ENCODE results near the gene LYVE1.

LYVE1 gene

GRCh38 chr11:10522276-10522675, 46.2 kb downstream of the LYVE1 start:
- DNase-seq (ENCODE audit: low spot score): no peak

GRCh38 chr11:10520562-10520961, 47.9 kb downstream of the LYVE1 start:
- DNase-seq (ENCODE audit: low spot score): no peak

GRCh38 chr11:10519630-10520029, 48.8 kb downstream of the LYVE1 start:
- no peak for DNase-seq (ENCODE audit: low spot score)

DNA sequence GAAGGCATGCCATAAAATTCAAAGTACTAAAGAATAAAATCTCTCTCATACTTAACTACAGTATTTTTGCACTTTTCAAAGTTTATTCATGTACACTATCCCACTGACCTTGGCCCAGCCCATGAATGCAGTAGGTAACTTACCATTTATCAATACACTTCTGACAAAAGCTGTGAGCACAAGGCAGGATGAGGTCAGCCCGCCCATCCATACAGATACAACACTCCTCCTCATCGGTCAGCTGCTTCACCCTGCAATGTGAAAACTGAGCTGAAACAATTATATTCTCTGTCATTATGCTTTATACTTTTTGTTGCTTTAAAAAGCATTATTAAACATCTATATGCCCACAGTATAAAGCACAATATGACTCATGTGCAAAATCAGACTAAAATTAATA, 49.6 kb downstream of the LYVE1 start:
- no peak for DNase-seq (ENCODE audit: low spot score)

DNA sequence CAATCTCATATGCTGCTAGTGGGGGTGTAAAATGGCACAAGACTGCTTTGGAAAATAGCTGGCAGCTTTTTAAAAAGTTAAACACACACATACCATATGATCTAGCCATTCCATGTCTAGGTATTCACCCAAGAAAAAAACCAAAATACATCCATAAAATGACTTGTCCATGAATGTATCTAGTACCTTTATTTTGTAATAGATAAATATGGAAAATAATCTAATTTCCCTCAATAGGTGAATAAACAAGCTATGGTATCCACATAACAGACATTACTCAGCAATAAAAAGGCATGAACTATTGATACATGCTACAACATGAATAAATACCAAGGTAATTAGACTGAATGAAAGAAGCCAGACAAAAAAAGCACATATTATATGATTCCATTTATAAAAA, 50.3 kb downstream of the LYVE1 start:
- no peak for DNase-seq (ENCODE audit: low spot score)

DNA sequence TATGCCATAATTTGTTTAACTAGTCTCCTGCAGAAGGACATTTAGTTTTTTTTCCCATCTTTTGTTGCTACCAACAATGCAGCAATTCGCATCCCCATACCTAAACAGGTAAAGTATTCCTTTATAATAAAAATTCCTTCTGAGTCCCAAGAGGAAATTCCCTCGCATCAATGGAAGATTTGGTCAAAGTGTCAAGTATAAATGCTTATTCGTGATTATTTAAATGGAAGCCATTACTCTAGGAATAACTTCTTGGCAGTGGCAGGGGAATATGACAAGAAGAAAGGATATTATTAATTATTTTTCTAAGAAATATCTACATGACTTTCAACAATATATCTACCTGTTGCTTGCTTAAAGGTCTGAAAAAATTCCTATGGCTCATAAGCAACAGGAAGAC, 53.0 kb downstream of the LYVE1 start:
- DNase-seq (ENCODE audit: low spot score): no peak

DNA sequence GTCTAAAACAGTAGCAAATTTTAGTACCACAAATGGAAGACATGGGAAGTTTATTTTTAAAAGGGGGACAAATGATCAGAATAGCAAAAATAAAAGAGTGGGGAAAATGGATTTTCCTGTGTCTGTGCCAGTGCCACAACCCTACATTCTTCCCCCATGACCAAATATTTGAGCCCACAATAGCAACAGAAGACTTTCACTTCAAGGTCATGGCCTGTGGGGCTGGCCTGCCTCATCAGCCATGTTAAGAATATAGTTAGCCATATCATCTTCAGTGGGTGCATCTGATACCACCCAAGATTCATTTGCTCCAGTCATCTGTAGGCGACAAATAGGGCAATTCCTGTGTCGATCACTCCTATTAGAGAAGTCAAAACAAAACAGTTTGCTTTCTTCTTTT, 53.8 kb downstream of the LYVE1 start:
- no peak for DNase-seq (ENCODE audit: low spot score)

- no peak for DNase-seq (ENCODE audit: low spot score)
Measured at GRCh38 chr11:10514202-10514601, 54.3 kb downstream of the LYVE1 start.

DNA sequence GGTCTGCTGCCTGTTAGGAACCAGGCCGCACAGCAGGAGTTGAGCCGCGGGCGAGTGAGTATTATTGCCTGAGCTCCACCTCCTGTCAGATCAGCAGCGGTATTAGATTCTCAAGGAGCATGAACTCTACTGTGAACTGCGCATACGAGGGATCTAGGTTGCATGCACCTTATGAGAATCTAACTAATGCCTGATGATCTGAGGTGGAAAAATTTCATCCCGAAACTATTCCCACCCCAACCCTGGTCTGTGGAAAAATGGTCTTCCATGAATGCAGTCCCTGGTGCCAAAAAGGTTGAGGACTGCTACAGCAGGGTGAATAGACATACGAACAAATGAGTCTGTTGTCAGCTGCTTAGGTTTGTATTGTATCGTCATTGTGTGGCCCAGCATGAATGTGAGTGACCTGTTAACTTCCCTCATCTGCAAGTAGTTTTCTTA, 57.3 kb downstream of the LYVE1 start:
- no peak for DNase-seq (ENCODE audit: low spot score)

Measured in CD4-positive, alpha-beta T cell treated with Interleukin-15 for 4 hours (primary cell).